Measurements from ENCODE around the gene NF1.

The NF1 gene

DNA sequence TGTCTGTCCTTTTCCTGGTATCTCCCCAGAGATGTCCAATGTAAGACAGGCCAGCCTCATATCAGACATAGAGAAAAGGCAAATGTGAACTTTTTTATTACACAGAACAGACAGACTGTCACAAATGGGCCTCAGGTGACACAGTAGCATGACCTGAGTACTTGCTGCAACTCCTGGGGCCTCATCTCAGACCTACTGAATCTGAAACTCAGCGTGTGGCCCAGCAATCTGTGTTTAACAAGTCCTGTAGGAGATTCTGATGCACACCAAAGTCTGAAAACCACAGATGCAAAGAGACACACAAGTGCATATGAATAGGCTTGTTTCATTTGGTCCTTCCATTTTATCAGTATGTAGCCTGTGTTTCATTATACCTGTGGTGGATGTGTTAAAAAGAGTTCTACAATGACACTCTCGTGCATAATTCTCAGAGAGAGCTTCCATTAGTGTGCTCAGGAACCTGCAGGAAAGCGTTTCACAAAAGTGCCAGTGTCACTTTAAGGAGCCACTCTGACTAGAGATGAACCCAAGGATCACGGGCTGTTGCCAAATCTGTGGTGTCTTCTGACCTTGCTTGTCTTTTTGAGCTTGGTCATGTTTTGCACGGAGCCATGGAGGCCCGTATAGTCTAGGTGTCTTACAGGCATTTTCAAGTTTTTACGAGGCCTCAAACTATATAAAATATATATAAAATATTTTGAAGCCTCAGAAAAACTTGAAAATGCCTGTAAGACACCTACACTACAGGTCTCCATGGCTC lies 33.8 kb upstream of the NF1 start:
- H3K9me2 ChIP-seq (replicated peaks; ENCODE audit: insufficient read depth, low read length): no peaks in the 10 kb centered on the region
- no peaks in the 10 kb centered on the region for H3K9me3 ChIP-seq (ENCODE audit: insufficient read depth, low read length)
- H2AFZ ChIP-seq (ENCODE audit: low read depth, low read length, severe bottlenecking): no peak overlapping the region
- H3K4me2 ChIP-seq (ENCODE audit: low read depth, low read length, poor library complexity, severe bottlenecking): no peak overlapping the region
- no peak for TF ChIP-seq EZH2phosphoT487 (conservative IDR thresholded peaks at IDR 0.05; ENCODE audit: low read length)
- TF ChIP-seq, protein P1, sequence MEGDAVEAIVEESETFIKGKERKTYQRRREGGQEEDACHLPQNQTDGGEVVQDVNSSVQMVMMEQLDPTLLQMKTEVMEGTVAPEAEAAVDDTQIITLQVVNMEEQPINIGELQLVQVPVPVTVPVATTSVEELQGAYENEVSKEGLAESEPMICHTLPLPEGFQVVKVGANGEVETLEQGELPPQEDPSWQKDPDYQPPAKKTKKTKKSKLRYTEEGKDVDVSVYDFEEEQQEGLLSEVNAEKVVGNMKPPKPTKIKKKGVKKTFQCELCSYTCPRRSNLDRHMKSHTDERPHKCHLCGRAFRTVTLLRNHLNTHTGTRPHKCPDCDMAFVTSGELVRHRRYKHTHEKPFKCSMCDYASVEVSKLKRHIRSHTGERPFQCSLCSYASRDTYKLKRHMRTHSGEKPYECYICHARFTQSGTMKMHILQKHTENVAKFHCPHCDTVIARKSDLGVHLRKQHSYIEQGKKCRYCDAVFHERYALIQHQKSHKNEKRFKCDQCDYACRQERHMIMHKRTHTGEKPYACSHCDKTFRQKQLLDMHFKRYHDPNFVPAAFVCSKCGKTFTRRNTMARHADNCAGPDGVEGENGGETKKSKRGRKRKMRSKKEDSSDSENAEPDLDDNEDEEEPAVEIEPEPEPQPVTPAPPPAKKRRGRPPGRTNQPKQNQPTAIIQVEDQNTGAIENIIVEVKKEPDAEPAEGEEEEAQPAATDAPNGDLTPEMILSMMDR (IDR thresholded peaks at IDR 0.05; ENCODE audit: insufficient read depth, low read length, poor library complexity, severe bottlenecking): no peak
- no peak overlapping the region for H3K4me3 ChIP-seq (ENCODE audit: insufficient read depth, low read length, poor library complexity, severe bottlenecking)
- no peaks in the 10 kb centered on the region for H3K79me2 ChIP-seq (ENCODE audit: insufficient read depth, low read length)
- H3K27ac ChIP-seq (ENCODE audit: low read depth, low read length): no peak overlapping the region
- no peaks in the 10 kb centered on the region for H3F3A ChIP-seq (ENCODE audit: insufficient read depth)
- no peaks in the 10 kb centered on the region for H3K27me3 ChIP-seq (ENCODE audit: low read length)
- no peak overlapping the region for H3K9ac ChIP-seq (ENCODE audit: low read length)
- H4K20me1 ChIP-seq (ENCODE audit: low read depth, low read length): no peaks in the 10 kb centered on the region
- H3K36me3 ChIP-seq (ENCODE audit: low read length): no peaks in the 10 kb centered on the region

- no peaks in the 10 kb centered on the region for H3K9me3 ChIP-seq (ENCODE audit: insufficient read depth, low read length)
- no peaks in the 10 kb centered on the region for H3K36me3 ChIP-seq (ENCODE audit: low read length)
- no peak overlapping the region for H3K4me2 ChIP-seq (ENCODE audit: low read depth, low read length, poor library complexity, severe bottlenecking)
- no peak overlapping the region for H2AFZ ChIP-seq (ENCODE audit: low read depth, low read length, severe bottlenecking)
- H3K9me2 ChIP-seq (replicated peaks; ENCODE audit: insufficient read depth, low read length): no peaks in the 10 kb centered on the region
- H4K20me1 ChIP-seq (ENCODE audit: low read depth, low read length): no peaks in the 10 kb centered on the region
- no peaks in the 10 kb centered on the region for H3K27me3 ChIP-seq (ENCODE audit: low read length)
- no peak overlapping the region for H3K4me3 ChIP-seq (ENCODE audit: insufficient read depth, low read length, poor library complexity, severe bottlenecking)
- no peak overlapping the region for H3K27ac ChIP-seq (ENCODE audit: low read depth, low read length)
- TF ChIP-seq, protein P1 (IDR thresholded peaks at IDR 0.05; ENCODE audit: insufficient read depth, low read length, poor library complexity, severe bottlenecking): no peak
- no peak for TF ChIP-seq EZH2phosphoT487 (conservative IDR thresholded peaks at IDR 0.05; ENCODE audit: low read length)
- H3K9ac ChIP-seq (ENCODE audit: low read length): no peak overlapping the region
- no peaks in the 10 kb centered on the region for H3F3A ChIP-seq (ENCODE audit: insufficient read depth)
- H3K79me2 ChIP-seq (ENCODE audit: insufficient read depth, low read length): no peaks in the 10 kb centered on the region
These were observed 33.1 kb upstream of the NF1 start for GRCh38 chr17:31061678-31062077.

DNA sequence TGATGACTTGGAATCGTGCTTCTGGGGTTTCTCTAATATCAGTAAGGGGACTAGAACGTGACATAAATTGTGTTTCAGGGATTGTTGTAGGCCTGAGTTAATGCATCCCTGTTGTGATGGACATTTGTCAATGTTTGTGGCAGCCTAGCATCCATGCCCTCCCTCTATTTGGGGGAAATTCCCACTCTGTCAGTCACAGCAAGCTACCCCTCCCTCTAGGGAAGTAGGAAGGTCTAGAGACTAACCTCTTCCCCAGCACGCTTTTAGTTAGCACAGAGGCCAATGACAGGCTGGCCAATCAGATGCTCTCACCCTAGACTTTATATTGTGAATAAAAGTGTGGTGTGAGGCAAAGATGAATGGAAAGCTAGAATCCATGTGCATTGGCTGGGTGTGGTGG lies 32.4 kb upstream of the NF1 start:
- Histone ChIP-seq H3K79me2 (ENCODE audit: insufficient read depth, low read length) (no peaks in the 10 kb centered on the region), H3K4me3 (ENCODE audit: insufficient read depth, low read length, poor library complexity, severe bottlenecking) (no peak overlapping the region), H3K9me3 (ENCODE audit: insufficient read depth, low read length) (no peaks in the 10 kb centered on the region), H3K27me3 (ENCODE audit: low read length) (no peaks in the 10 kb centered on the region), H2AFZ (ENCODE audit: low read depth, low read length, severe bottlenecking) (no peak overlapping the region), H3K4me2 (ENCODE audit: low read depth, low read length, poor library complexity, severe bottlenecking) (no peak overlapping the region), H3F3A (ENCODE audit: insufficient read depth) (no peaks in the 10 kb centered on the region), H3K36me3 (ENCODE audit: low read length) (no peaks in the 10 kb centered on the region), H4K20me1 (ENCODE audit: low read depth, low read length) (no peaks in the 10 kb centered on the region), H3K9me2 (replicated peaks; ENCODE audit: insufficient read depth, low read length) (no peaks in the 10 kb centered on the region), H3K9ac (ENCODE audit: low read length) (no peak overlapping the region), H3K27ac (ENCODE audit: low read depth, low read length) (no peak overlapping the region)
- TF ChIP-seq, protein P1 (IDR thresholded peaks at IDR 0.05; ENCODE audit: insufficient read depth, low read length, poor library complexity, severe bottlenecking): no peak
- no peak for TF ChIP-seq EZH2phosphoT487 (conservative IDR thresholded peaks at IDR 0.05; ENCODE audit: low read length)

Measured in SU-DHL-6 (cell line).